Smooth muscle cell of the brain vasculature (primary cell): ENCODE data around the gene GASK1A.

Source experiments
- DNase-seq: peaks from one replicate; pipeline ENCODE4 v3.0.0-alpha.2; 2012; ENCODE audit warnings: low read depth, low spot score

GASK1A gene

DNA sequence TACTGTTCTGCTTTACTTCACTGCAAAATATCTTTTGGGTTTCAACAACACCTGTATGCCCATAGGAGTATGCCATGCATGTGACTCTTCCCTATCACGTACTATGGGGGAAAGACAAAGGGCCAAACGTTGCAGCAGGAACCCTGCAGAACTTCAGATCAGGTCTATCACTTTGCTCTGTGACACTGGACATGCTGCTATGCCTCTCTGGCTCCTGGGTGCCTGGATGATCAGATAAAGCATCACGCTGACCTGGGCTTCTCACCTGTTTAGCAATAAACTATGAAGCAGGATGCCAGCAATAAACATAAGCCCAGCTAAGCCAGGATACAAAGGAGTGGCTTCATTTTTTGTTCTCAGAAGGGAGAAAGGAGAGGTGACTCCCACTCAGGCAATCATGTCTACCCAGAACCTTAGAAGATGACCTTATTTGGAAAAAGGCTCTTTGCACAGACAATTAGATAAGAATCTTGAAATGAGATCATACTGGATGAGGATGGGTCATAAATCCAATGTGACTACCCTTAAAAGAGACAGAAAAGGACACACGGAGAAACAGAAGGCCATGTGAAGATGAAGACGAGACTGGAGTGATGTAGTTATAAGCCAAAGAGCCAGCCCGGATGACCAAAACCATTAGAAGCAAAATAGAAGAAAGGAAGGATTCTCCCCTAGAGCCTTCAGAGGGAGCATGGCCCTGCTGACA is 107.5 kb downstream of the GASK1A start:
- no peak for DNase-seq

GRCh38 chr3:43087249-43087776 is 108.2 kb downstream of the GASK1A start:
- no peak for DNase-seq

DNA sequence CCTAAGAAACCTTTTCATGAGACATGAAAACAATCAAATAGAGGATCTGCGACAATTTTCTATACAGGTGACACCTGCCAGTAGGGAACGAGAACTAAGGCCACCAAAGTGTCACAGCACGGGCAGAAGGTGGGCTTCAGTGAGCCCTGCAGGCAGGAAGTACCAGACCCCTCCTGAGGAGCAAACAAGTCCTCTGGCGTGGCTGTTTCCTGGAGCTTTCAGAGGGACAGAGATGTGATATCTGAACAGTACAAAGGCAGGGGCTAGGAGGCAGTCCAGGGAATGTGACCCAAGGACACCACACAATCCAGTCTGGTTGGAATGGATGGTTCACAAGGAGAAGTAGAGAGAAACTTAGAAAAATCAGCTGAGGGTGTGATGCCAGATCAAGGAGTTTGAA is 110.0 kb downstream of the GASK1A start:
- DNase-seq, result no peak

- DNase-seq, result no peak
Observed at GRCh38 chr3:43090238-43090637, 111.1 kb downstream of the GASK1A start.

DNA sequence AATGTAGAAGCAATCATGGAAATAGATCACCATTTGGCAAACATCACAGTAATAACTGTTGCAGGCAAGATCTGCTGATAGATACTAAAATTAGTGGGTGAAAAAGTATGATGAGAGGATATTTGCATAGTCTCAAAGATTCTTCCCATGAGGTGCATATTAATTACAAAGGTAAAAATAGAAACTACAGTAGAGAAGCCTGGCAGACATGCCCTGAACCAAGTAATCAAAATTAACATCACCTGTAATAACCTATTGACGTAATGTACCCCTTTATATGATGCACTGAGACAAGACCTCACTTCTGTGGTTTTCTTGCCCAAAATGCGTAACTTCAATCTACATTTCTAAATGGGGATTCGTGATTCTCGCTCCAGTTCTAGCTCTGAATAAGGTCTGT is 112.4 kb downstream of the GASK1A start:
- no peak for DNase-seq

DNA sequence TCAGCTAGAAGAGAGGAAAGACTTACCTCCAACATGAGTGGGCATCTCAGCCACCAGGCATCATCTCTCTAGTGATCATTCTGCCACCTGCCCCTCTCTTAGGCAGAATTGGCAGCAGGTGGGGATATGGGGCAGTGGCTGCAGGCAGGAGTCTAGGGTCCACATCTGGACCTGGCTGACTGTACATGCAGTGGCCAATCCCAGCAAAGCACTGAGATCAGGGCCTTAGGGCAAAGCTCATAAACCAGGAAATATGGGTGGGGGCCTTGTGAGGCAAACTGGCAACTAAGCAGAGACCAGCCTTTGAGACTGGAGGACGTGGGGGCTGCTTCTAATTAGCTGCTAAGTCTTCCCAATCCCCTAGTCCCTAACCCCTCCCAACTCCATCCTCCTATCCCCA is 113.9 kb downstream of the GASK1A start:
- DNase-seq, result no peak

DNA sequence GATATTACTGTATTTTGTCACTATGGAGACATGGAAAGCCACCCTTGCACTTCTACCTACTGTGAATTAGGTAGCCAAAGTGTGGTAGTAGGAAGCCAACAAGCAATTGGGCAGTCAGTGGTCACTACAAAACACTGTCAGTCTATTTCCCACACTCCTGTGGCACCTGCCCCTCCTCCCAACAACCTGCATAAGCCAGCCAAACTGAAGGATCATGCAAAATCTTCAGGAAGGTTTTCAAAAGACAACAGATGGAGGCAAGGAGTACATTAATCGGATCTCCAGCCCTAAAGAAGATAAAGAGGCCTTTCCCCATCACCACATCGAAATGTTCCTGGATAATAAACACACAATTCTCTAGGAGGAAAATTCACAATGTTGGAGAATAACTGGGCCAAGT is 114.9 kb downstream of the GASK1A start:
- no peak for DNase-seq

- DNase-seq, result no peak
Observed at GRCh38 chr3:43094381-43094780, 115.3 kb downstream of the GASK1A start.

- no peak for DNase-seq
Observed at GRCh38 chr3:43094851-43095250, 115.7 kb downstream of the GASK1A start.

DNA sequence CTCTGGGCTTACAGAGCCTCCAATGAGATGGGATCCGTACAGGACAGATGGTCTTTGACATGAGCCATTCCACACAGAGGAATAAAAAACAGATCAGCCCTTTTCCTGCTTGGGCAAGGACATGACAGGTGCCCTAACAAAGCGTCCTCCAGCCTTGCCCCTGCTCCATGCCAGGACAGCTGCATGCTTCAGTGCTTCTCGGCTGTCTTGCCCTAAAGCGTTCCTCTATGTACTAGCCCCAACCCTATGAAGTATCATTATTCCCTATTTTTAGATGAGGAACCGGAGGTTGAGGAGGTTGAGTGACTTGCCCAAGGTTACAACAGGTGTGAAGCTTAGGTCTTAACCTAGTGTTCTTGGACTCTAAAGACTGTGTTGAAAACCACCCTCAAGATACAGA is 116.3 kb downstream of the GASK1A start:
- no peak for DNase-seq

DNA sequence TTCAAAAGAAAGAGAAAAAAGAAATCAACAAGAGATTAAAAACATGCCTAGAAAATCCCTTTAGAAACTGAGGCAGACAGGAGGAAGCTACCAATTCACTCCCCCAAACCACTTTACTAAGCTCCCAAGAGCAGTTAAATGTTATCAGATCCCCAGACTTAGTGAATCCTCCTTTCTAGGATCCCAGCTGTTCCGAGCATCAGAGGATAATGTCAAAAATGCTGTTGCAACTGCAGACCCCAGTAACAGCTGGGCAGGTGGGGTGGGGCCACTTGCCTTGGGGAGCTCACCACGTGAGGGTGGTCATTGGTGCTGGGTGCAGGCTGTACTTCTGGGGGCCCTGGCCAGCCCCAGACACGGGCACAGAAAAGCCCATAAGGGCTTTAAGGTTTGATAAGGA is 117.7 kb downstream of the GASK1A start:
- DNase-seq, result no peak

GRCh38 chr3:43097400-43098080 is 118.4 kb downstream of the GASK1A start:
- DNase-seq, result no peak

DNA sequence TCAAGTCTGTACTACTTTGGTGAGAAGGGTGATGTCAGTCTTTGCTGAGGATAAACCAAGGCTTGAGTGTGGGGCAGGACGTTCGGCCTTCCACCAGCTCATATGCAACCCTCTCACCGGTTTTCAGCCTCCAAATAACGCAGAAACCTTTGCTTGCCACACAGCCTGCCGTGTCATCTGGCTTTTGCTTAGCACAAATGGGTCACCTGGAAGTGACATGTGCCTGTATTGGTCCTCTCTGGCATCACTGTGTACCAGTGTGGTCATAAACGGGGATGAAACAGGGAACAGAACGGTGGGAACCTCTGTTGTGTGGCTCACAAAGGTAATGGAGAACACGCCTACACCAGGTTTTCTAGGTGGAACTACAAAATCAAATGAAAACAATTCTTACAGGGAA is 119.7 kb downstream of the GASK1A start:
- DNase-seq, result no peak

GRCh38 chr3:43102773-43103480 is 123.8 kb downstream of the GASK1A start:
- no peak for DNase-seq

DNA sequence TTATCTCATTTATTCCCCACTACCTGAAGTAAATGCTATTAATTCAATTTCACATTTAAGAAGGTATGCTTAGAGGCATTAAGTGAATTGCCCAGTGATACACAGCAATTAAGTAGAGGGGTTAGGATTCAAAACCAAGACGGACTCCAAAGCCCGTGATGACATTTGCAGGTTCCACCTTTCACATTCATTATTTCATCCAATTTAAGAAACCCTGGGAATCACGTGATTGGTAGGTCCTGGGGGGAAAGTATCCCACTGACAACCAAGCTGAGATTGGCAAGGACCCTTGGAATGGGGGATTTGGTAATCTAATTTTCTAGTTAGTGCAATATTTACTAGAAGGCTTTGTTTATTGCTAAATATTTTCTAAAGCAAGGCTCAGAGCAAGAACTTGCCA is 124.9 kb downstream of the GASK1A start:
- DNase-seq, result no peak

DNA sequence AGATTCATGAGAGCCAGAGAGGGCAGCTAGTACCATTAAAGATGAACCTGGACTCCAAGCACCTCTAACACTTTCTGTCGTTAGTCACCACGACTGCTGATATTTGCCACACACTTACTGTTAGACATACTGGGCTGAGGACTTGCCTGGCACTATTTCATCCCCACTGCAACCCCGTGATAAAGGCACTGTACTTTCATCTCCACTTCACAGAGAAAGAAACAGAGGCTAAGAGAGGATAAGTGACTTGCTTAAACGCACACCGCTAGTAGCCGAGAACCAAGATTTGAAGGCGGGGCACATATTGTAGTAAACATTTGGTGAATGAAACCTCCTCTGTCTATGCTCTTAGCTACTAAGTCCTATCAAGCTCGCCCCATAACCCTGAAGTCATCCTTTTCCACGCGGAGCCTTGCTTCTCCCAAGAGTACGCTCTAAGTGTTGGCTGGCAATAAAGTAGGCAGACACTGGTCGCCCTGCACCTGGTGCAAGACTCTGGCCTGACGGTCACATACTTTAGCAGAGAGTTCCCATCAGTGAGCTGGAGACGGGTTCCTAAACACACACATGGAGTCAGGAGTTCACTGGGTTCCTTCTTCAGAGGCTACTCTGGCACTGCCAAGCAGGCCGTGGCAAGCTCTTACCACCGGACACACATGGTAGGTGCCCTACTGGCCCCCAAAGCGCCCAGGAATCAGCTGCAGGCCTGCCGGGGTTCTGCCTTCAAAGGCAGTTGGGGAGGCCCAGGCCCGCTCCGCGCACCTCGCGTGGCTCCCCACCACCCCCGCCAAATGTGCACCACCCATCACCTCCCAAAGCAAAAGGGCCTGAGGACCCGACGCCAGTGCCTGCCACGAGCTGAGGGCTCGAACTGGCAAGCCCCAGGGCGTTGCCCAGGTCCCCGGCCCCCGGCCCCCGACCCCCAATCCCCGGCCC is 125.8 kb downstream of the GASK1A start:
- DNase-seq, result no peak

DNA sequence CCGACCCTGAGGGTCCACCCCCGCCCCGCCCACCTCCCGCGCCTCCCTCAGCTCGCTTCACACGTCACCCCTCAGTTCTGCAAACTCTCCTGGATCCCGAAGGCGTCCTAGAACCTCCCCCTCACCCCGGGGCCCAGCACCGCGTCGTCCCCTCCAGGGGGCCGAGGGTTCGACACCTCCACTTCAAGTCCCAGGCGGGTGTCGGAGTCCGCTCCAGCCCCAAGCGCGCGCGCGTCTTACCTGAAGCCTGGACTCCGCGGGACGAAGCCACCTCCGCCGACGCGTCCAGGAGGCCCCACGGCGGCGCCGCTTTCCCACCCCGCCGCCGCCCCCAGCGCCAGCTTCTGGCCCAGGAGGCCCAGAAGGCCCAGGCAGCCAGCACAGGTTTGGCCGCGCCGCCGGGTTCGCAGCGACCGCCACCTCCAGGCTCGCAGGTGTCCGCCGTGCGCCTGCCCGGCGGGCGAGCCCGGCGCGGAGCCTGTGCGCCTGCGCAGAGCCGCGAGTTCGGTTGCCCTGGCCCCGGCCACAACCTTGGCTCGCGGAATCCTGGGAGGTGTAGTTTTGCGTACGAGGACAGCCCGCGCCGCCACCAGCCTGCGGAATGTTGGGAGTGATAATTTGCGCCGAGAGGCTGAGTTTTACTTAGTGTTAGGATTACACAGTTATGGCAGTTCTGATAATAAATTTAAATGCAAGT is 126.6 kb downstream of the GASK1A start, which contains the start of gene POMGNT2:
Gene POMGNT2 (minus strand): TSS at position 484 of the 697 bp plus-strand sequence. CDS start 24,648 bp downstream, outside the sequence.
- DNase-seq, result peak; percentile 37

- DNase-seq, result no peak
Observed at GRCh38 chr3:43106293-43106628, 127.2 kb downstream of the GASK1A start.
